ENCODE results near the gene PSMF1. TPM values are rescaled to one million over a fixed set of nuclear protein-coding genes. Genes with fewer than 3 reads are reported as not detected.
A peak's percentile ranks its signal among the peaks of the same experiment; 100 is the strongest.

PSMF1 gene
- total RNA-seq, 4 donors from 2014 or later, result 44.6 to 167 (median 67.8) TPM

DNA sequence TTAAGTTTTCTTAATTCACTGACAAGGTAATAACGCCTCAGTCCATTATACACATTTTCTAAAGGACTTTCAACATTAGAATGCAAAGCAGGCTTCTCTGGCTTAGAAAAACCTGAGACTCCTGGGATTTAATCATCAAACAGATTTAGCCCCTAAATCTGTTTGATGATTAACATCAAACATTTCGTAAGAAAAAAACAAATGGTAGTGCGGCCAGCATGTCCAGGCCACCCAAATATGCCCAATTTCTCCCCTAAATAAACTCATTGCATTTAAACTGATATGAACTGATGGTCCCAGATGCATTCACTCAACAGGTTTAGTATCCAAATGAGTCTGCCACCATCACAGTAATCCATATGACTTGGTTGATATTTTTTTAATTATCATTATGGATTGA lies 60.2 kb downstream of the PSMF1 start:
- Histone ChIP-seq H3K27ac (no peak overlapping the region), H3K9me3 (no peaks in the 10 kb centered on the region), H3K27me3 (no peaks in the 10 kb centered on the region), H3K36me3 (peaks cover 0 to 20% (median 0%) of the 10 kb centered on the region in 3 donors), H3K4me1 (no peaks in the 10 kb centered on the region), H3K4me3 (no peak overlapping the region)
- TF ChIP-seq, protein P1, sequence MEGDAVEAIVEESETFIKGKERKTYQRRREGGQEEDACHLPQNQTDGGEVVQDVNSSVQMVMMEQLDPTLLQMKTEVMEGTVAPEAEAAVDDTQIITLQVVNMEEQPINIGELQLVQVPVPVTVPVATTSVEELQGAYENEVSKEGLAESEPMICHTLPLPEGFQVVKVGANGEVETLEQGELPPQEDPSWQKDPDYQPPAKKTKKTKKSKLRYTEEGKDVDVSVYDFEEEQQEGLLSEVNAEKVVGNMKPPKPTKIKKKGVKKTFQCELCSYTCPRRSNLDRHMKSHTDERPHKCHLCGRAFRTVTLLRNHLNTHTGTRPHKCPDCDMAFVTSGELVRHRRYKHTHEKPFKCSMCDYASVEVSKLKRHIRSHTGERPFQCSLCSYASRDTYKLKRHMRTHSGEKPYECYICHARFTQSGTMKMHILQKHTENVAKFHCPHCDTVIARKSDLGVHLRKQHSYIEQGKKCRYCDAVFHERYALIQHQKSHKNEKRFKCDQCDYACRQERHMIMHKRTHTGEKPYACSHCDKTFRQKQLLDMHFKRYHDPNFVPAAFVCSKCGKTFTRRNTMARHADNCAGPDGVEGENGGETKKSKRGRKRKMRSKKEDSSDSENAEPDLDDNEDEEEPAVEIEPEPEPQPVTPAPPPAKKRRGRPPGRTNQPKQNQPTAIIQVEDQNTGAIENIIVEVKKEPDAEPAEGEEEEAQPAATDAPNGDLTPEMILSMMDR (IDR thresholded peaks at IDR 0.05), result no peak
- TF ChIP-seq POLR2A (IDR thresholded peaks at IDR 0.05), result no peak
- no peak for DNase-seq

DNA sequence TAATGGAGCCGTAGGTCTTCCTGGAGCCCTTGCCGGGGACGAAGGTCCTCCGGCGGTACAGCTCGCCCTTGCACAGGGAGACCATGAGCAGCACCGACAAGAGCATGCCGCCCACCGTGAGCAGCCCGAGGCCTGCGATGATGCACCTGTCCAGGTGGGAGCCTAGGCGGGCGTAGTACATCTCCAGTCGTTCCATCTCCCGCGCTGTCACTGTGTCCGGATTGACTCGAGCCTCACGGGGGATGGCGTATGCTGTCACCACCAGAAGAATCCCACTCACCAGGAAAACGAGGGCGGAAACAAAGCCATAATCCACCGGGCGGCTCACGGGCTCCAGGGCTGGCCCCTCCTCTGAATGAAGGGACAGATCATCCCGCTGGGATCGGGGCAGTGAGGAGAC lies 62.5 kb downstream of the PSMF1 start:
- Histone ChIP-seq H3K4me1 (peaks cover 0 to 10% (median under 1%) of the 10 kb centered on the region in 4 donors), H3K27me3 (no peaks in the 10 kb centered on the region), H3K9me3 (no peaks in the 10 kb centered on the region), H3K4me3 (no peak overlapping the region), H3K27ac (no peak overlapping the region), H3K36me3 (peaks cover 0 to 13% (median 0%) of the 10 kb centered on the region in 3 donors)
- TF ChIP-seq POLR2A (IDR thresholded peaks at IDR 0.05), result no peak
- TF ChIP-seq, protein P1 (IDR thresholded peaks at IDR 0.05), result no peak
- DNase-seq, result no peak

- Histone ChIP-seq H3K36me3 (peaks cover 0 to 10% (median 0%) of the 10 kb centered on the region in 3 donors), H3K27ac (no peak overlapping the region), H3K9me3 (no peaks in the 10 kb centered on the region), H3K4me3 (no peak overlapping the region), H3K4me1 (peaks cover 0 to 13% (median 5%) of the 10 kb centered on the region in 4 donors), H3K27me3 (no peaks in the 10 kb centered on the region)
- TF ChIP-seq, protein P1 (IDR thresholded peaks at IDR 0.05), result no peak
- no peak for TF ChIP-seq POLR2A (IDR thresholded peaks at IDR 0.05)
- no peak for DNase-seq
These were observed 63.7 kb downstream of the PSMF1 start for GRCh38 chr20:1182106-1182505.

GRCh38 chr20:1183153-1183552 lies 64.8 kb downstream of the PSMF1 start:
- Histone ChIP-seq H3K27ac (no peak overlapping the region), H3K9me3 (no peaks in the 10 kb centered on the region), H3K4me3 (no peak overlapping the region), H3K4me1 (peaks cover 0 to 23% (median 7%) of the 10 kb centered on the region in 4 donors), H3K27me3 (no peaks in the 10 kb centered on the region), H3K36me3 (peaks cover 0 to 10% (median 0%) of the 10 kb centered on the region in 3 donors)
- TF ChIP-seq, protein P1 (IDR thresholded peaks at IDR 0.05), result no peak
- TF ChIP-seq POLR2A (IDR thresholded peaks at IDR 0.05), result no peak
- no peak for DNase-seq

GRCh38 chr20:1184260-1184637 lies 65.8 kb downstream of the PSMF1 start:
- Histone ChIP-seq H3K36me3 (peaks cover 0 to 10% (median 0%) of the 10 kb centered on the region in 3 donors), H3K27ac (no peak overlapping the region), H3K4me3 (peak overlapping the region in 2 of 4 donors; percentile 73 to 85), H3K4me1 (peaks cover 0 to 27% (median 7%) of the 10 kb centered on the region in 4 donors), H3K9me3 (no peaks in the 10 kb centered on the region), H3K27me3 (no peaks in the 10 kb centered on the region)
- TF ChIP-seq, protein P1 (IDR thresholded peaks at IDR 0.05), result no peak
- no peak for TF ChIP-seq POLR2A (IDR thresholded peaks at IDR 0.05)
- no peak for DNase-seq

All from Peyer's patch (tissue), 4 donors.